Hippocampal formation (tissue), 2 donors: Measurements from ENCODE around the gene TP53AIP1.
"Not testable (repeated sequence)": the region's sequence is repeated elsewhere in the genome, so short reads cannot be mapped to it uniquely, and the experiment has no call there.

Experiments
- DNase-seq, 2 donors: peaks; one replicate each; lab custom pipeline; 2025; lab: John Stamatoyannopoulos, UW

The TP53AIP1 gene

GRCh38 chr11:128926000-128926399, 16.7 kb downstream of the TP53AIP1 start:
- no peak for DNase-seq

- DNase-seq = no peak
These were observed 17.4 kb downstream of the TP53AIP1 start for GRCh38 chr11:128925250-128925600.

GRCh38 chr11:128924510-128925249, 18.0 kb downstream of the TP53AIP1 start:
- DNase-seq = no peak

- no peak for DNase-seq
These were observed 18.6 kb downstream of the TP53AIP1 start for GRCh38 chr11:128924104-128924503.

- DNase-seq = no peak
These were observed 20.9 kb downstream of the TP53AIP1 start for GRCh38 chr11:128921793-128922192.

- DNase-seq = no peak
These were observed 22.0 kb downstream of the TP53AIP1 start for GRCh38 chr11:128920666-128921065.

- DNase-seq = not testable (repeated sequence)
These were observed 23.0 kb downstream of the TP53AIP1 start for GRCh38 chr11:128919635-128920034.

- no peak for DNase-seq
These were observed 23.5 kb downstream of the TP53AIP1 start for GRCh38 chr11:128919216-128919615.

GRCh38 chr11:128917144-128917724, 25.4 kb downstream of the TP53AIP1 start:
- DNase-seq = no peak

GRCh38 chr11:128916681-128917080, 26.0 kb downstream of the TP53AIP1 start:
- DNase-seq = no peak

- DNase-seq = no peak
These were observed 26.6 kb downstream of the TP53AIP1 start for GRCh38 chr11:128916037-128916572.

- DNase-seq = no peak
These were observed 27.5 kb downstream of the TP53AIP1 start for GRCh38 chr11:128915149-128915521.

GRCh38 chr11:128914216-128915148, 28.2 kb downstream of the TP53AIP1 start:
- DNase-seq = no peak

GRCh38 chr11:128913806-128914205, 28.9 kb downstream of the TP53AIP1 start:
- DNase-seq = no peak

- no peak for DNase-seq
These were observed 31.0 kb downstream of the TP53AIP1 start for GRCh38 chr11:128911701-128912100.

GRCh38 chr11:128911239-128911638, 31.4 kb downstream of the TP53AIP1 start:
- DNase-seq = no peak

GRCh38 chr11:128910576-128910975, 32.1 kb downstream of the TP53AIP1 start:
- DNase-seq = no peak

- DNase-seq = no peak
These were observed 33.1 kb downstream of the TP53AIP1 start for GRCh38 chr11:128909438-128910125.

- peak in 1 of 2 donors; percentile 21 for DNase-seq
These were observed 34.1 kb downstream of the TP53AIP1 start for GRCh38 chr11:128908391-128909246.

- DNase-seq = no peak
These were observed 35.1 kb downstream of the TP53AIP1 start for GRCh38 chr11:128907585-128907984.
